ENCODE measurements around the gene FUT8. TPM values are rescaled to one million over a fixed set of nuclear protein-coding genes. Genes with fewer than 3 reads are reported as not detected.

Gene FUT8
- total RNA-seq, 1 donor from 2014 or later = 131 TPM

DNA sequence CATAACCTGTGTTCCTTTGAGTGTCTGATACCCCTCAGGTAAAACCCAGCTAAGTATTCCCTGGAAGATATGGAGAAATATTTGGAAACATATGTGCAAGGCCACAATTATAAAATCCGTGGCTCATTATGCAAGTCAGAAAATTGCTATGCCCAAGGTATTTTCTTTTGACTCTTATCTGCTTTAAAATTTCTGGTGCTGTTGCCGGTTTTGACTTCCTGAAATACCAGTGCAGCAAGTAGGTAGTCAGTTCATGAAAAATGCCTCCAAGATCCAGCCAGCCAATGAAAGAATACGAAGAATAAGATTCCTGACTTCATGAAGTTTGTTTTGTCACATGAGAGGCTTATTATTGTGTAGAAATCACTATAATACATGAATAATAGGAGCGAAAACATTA lies 20.2 kb upstream of the FUT8 start:
- Mint-ChIP-seq H3K36me3 (peaks cover 6% of the 10 kb centered on the region), H3K4me3 (no peak overlapping the region), H3K27me3 (ENCODE audit: insufficient read depth, low read depth) (no peaks in the 10 kb centered on the region), H3K27ac (no peak overlapping the region), H3K9me3 (peaks cover 31% of the 10 kb centered on the region), H3K4me1 (no peaks in the 10 kb centered on the region)
- no peak overlapping the region for H3K4me2 ChIP-seq
- no peaks in the 10 kb centered on the region for H3K4me1 ChIP-seq
- no peaks in the 10 kb centered on the region for H4K20me1 ChIP-seq (ENCODE audit: low read depth)
- no peak overlapping the region for H2AFZ ChIP-seq (replicated peaks)
- no peak for DNase-seq (ENCODE audit: low spot score)
- H3K9ac ChIP-seq = no peak overlapping the region
- no peaks in the 10 kb centered on the region for H3K36me3 ChIP-seq
- TF ChIP-seq, protein P1, sequence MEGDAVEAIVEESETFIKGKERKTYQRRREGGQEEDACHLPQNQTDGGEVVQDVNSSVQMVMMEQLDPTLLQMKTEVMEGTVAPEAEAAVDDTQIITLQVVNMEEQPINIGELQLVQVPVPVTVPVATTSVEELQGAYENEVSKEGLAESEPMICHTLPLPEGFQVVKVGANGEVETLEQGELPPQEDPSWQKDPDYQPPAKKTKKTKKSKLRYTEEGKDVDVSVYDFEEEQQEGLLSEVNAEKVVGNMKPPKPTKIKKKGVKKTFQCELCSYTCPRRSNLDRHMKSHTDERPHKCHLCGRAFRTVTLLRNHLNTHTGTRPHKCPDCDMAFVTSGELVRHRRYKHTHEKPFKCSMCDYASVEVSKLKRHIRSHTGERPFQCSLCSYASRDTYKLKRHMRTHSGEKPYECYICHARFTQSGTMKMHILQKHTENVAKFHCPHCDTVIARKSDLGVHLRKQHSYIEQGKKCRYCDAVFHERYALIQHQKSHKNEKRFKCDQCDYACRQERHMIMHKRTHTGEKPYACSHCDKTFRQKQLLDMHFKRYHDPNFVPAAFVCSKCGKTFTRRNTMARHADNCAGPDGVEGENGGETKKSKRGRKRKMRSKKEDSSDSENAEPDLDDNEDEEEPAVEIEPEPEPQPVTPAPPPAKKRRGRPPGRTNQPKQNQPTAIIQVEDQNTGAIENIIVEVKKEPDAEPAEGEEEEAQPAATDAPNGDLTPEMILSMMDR (IDR thresholded peaks at IDR 0.05) = no peak
- TF ChIP-seq EZH2phosphoT487 (IDR thresholded peaks at IDR 0.05) (no peak), EZH2 (IDR thresholded peaks at IDR 0.05) (no peak)
- H3K27ac ChIP-seq = no peak overlapping the region
- no peaks in the 10 kb centered on the region for H3F3A ChIP-seq (ENCODE audit: low read depth)
- H3K27me3 ChIP-seq = no peaks in the 10 kb centered on the region
- H3K4me3 ChIP-seq = no peak overlapping the region
- H3K9me3 ChIP-seq (ENCODE audit: low read depth) = no peaks in the 10 kb centered on the region
- no peaks in the 10 kb centered on the region for H3K79me2 ChIP-seq (ENCODE audit: low read depth)

DNA sequence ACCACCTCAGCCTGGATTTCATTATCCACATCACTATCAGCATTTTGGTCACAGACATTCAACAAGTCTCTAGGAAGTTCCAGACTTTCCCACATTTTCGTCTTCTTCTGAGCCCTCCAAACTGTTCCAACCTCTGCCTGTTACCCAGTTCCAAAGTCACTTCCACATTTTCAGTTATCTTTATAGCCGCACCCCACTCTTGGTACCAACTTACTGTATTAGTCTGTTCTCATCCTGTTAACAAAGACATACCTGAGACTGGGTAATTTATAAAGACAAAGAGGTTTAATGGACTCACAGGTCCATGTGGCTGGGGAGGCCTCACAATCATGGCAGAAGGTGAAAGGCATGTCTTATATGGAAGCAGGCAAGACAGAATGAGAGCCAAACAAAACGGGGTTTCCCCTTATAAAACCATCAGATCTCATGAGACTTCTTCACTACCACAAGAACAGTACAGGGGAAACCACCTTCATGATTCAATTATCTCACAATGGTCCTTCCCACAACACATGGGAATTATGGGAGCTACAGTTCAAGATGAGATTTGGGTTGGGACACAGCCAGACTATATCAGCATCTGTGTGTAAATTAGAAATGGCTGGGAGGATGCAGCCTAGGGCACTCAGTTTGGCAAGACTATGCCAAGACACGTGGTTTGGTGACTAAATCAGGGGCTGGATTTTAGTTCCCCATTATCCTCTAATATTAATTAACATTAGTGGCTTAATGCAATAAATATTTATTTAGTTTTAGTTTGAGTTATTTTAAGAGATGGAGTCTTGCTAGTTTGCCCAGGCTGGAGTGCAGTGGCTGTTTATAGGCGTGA lies 16.2 kb upstream of the FUT8 start:
- Histone ChIP-seq H2AFZ (replicated peaks) (no peak overlapping the region), H3K36me3 (no peaks in the 10 kb centered on the region), H3K4me2 (no peak overlapping the region), H4K20me1 (ENCODE audit: low read depth) (no peaks in the 10 kb centered on the region), H3K79me2 (ENCODE audit: low read depth) (no peaks in the 10 kb centered on the region), H3K9me3 (ENCODE audit: low read depth) (no peaks in the 10 kb centered on the region), H3F3A (ENCODE audit: low read depth) (no peaks in the 10 kb centered on the region), H3K9ac (no peak overlapping the region), H3K4me1 (no peaks in the 10 kb centered on the region), H3K27me3 (no peaks in the 10 kb centered on the region), H3K4me3 (no peak overlapping the region), H3K27ac (no peak overlapping the region)
- Mint-ChIP-seq H3K4me1 (no peaks in the 10 kb centered on the region), H3K36me3 (peaks cover 6% of the 10 kb centered on the region), H3K27me3 (ENCODE audit: insufficient read depth, low read depth) (no peaks in the 10 kb centered on the region), H3K4me3 (no peak overlapping the region), H3K9me3 (peaks cover 34% of the 10 kb centered on the region), H3K27ac (no peak overlapping the region)
- no peak for TF ChIP-seq EZH2 (IDR thresholded peaks at IDR 0.05)
- TF ChIP-seq, protein P1 (IDR thresholded peaks at IDR 0.05) = no peak
- no peak for TF ChIP-seq EZH2phosphoT487 (IDR thresholded peaks at IDR 0.05)
- no peak for DNase-seq (ENCODE audit: low spot score)

GRCh38 chr14:65403231-65403630 lies 9.3 kb upstream of the FUT8 start:
- H3K36me3 Mint-ChIP-seq = no peaks in the 10 kb centered on the region
- H3K27me3 Mint-ChIP-seq (ENCODE audit: insufficient read depth, low read depth) = peaks cover 5% of the 10 kb centered on the region
- Histone ChIP-seq H3K79me2 (ENCODE audit: low read depth) (no peaks in the 10 kb centered on the region), H3K27me3 (no peaks in the 10 kb centered on the region), H3K36me3 (no peaks in the 10 kb centered on the region), H3K27ac (no peak overlapping the region), H3K4me2 (no peak overlapping the region), H4K20me1 (ENCODE audit: low read depth) (no peaks in the 10 kb centered on the region), H3F3A (ENCODE audit: low read depth) (no peaks in the 10 kb centered on the region), H3K4me1 (no peaks in the 10 kb centered on the region), H2AFZ (replicated peaks) (no peak overlapping the region), H3K4me3 (no peak overlapping the region), H3K9me3 (ENCODE audit: low read depth) (no peaks in the 10 kb centered on the region), H3K9ac (no peak overlapping the region)
- no peak overlapping the region for H3K27ac Mint-ChIP-seq
- no peak overlapping the region for H3K4me3 Mint-ChIP-seq
- DNase-seq (ENCODE audit: low spot score) = no peak
- H3K9me3 Mint-ChIP-seq = no peaks in the 10 kb centered on the region
- H3K4me1 Mint-ChIP-seq = no peaks in the 10 kb centered on the region
- TF ChIP-seq EZH2phosphoT487 (IDR thresholded peaks at IDR 0.05) (no peak), EZH2 (IDR thresholded peaks at IDR 0.05) (no peak)
- TF ChIP-seq, protein P1 (IDR thresholded peaks at IDR 0.05) = no peak

Data from neural progenitor cell (in vitro differentiated cells).